B cell (primary cell): ENCODE data around the gene SLC23A2. TPM values are rescaled to one million over a fixed set of nuclear protein-coding genes. Genes with fewer than 3 reads are reported as not detected.

Experiments
- ATAC-seq: fragments of 200-7000 bp; cut with Tn5 transposase; one replicate; pipeline ENCODE4 v1.10.0; 2021; ENCODE audit warnings: low read depth, mild to moderate bottlenecking, moderate number of reproducible peaks, moderate library complexity
- CTCF ChIA-PET: fragments of 350-600 bp; sonication (Branson Sonifier 250); formaldehyde crosslinking; loops from one replicate; lab custom pipeline; 2021; ENCODE audit warnings: antibody characterized with exemption, inconsistent platforms; lab: Charles Lee
- POLR2A ChIA-PET: fragments of 350-600 bp; sonication (Branson Sonifier 250); formaldehyde crosslinking; loops from one replicate; lab custom pipeline; 2021; ENCODE audit warnings: antibody characterized with exemption; lab: Charles Lee
- DNase-seq: peaks from one replicate; pipeline ENCODE4 v3.0.0; 2013
- H2AFZ ChIP-seq: 2 replicates; pipeline ENCODE4 v1.6.1; 2012; ENCODE audit warnings: mild to moderate bottlenecking, low read depth, low read length; ENCODE audit not compliant: insufficient read depth, poor library complexity, severe bottlenecking
- H3K27ac ChIP-seq, 2 donors: 1 replicate in 1 of 2; 2 replicates in 1 of 2; pipeline ENCODE4 v1.5.1; 2012 to 2013; ENCODE audit warnings: low read length in 2 of 2, mild to moderate bottlenecking in 2 of 2, moderate library complexity in 1 of 2
- H3K27me3 ChIP-seq, 4 experiments: fragments of 200-600 bp in 1 of 4; sonication (generic) in 1 of 4; replicated peaks in 1 of 4; 1 replicate in 2 of 4; 2 replicates in 2 of 4; pipeline versions ENCODE4 v1.6.1 to v1.7.0; 2013 to 2016; ENCODE audit warnings: low read length in 3 of 4, mild to moderate bottlenecking in 2 of 4, mixed read lengths in 1 of 4, moderate library complexity in 1 of 4; ENCODE audit not compliant: insufficient read depth in 4 of 4, control insufficient read depth in 3 of 4; ENCODE audit errors: control extremely low read depth in 1 of 4
- H3K36me3 ChIP-seq, 2 experiments: replicated peaks in 1 of 2; 1 replicate in 1 of 2; 2 replicates in 1 of 2; pipeline versions ENCODE4 v1.6.1 to v1.7.1; 2013; ENCODE audit warnings: low read length in 1 of 2; ENCODE audit not compliant: insufficient read depth in 2 of 2, control insufficient read depth in 1 of 2; ENCODE audit errors: control extremely low read depth in 1 of 2, extremely low read depth in 1 of 2
- H3K4me1 ChIP-seq, 2 donors: fragments of 200-600 bp in 1 of 2; sonication (generic) in 1 of 2; 1 replicate in 1 of 2; 2 replicates in 1 of 2; pipeline versions ENCODE4 v1.5.1 to v1.6.1; 2013 to 2017; ENCODE audit warnings: low read length in 2 of 2; ENCODE audit not compliant: control insufficient read depth in 2 of 2, insufficient read depth in 2 of 2
- H3K4me2 ChIP-seq: replicated peaks from 2 replicates; pipeline ENCODE3; 2012; ENCODE audit warnings: mild to moderate bottlenecking, low read depth, low read length; ENCODE audit not compliant: poor library complexity, severe bottlenecking
- H3K4me3 ChIP-seq, 5 experiments: fragments of 200-600 bp in 1 of 5; sonication (generic) in 1 of 5; 1 replicate in 3 of 5; 2 replicates in 2 of 5; pipeline versions ENCODE4 v1.5.1 to v1.7.0; 2011 to 2016; ENCODE audit warnings: low read length in 4 of 5, mild to moderate bottlenecking in 4 of 5, low read depth in 2 of 5, control low read depth in 1 of 5, moderate library complexity in 1 of 5; ENCODE audit not compliant: insufficient read depth in 1 of 5; ENCODE audit errors: control extremely low read depth in 1 of 5, extremely low read depth in 1 of 5
- H3K79me2 ChIP-seq: fragments of 200-600 bp; sonication (generic); one replicate; pipeline ENCODE4 v1.6.0; 2016; ENCODE audit warnings: low read length; ENCODE audit not compliant: control insufficient read depth, insufficient read depth
- H3K9ac ChIP-seq: fragments of 200-600 bp; sonication (generic); 2 replicates; pipeline ENCODE4 v1.6.1; 2017; ENCODE audit warnings: mild to moderate bottlenecking, low read length, moderate library complexity
- H3K9me3 ChIP-seq, 3 donors: one replicate each; pipeline versions ENCODE4 v1.6.1 to v1.7.1; 2013; ENCODE audit warnings: low read length in 2 of 3; ENCODE audit not compliant: control insufficient read depth in 2 of 3, insufficient read depth in 1 of 3; ENCODE audit errors: control extremely low read depth in 1 of 3
- H4K20me1 ChIP-seq: 2 replicates; pipeline ENCODE4 v1.6.0; 2012; ENCODE audit warnings: mild to moderate bottlenecking, low read length; ENCODE audit not compliant: insufficient read depth, control insufficient read depth, poor library complexity, severe bottlenecking
- H3K27ac Mint-ChIP-seq: one replicate; pipeline ENCODE4 v1.8.0; 2021; ENCODE audit warnings: mixed read lengths
- H3K27me3 Mint-ChIP-seq: one replicate; pipeline ENCODE4 v1.8.0; 2021; ENCODE audit warnings: mixed read lengths
- H3K4me1 Mint-ChIP-seq: one replicate; pipeline ENCODE4 v1.8.0; 2021; ENCODE audit warnings: mixed read lengths
- H3K4me3 Mint-ChIP-seq: one replicate; pipeline ENCODE4 v1.8.0; 2021; ENCODE audit warnings: mixed read lengths
- H3K9me3 Mint-ChIP-seq: one replicate; pipeline ENCODE4 v1.8.0; 2022; ENCODE audit warnings: mixed read lengths; ENCODE audit not compliant: insufficient read depth
- EZH2 ChIP-seq: IDR thresholded peaks from 2 replicates; pipeline ENCODE4 v1.6.1; 2012; ENCODE audit warnings: borderline replicate concordance, low read depth, mild to moderate bottlenecking, moderate library complexity, low read length; ENCODE audit not compliant: insufficient read depth, poor library complexity, severe bottlenecking
- WGBS: methylation state at CpG from one replicate; pipeline ENCODE4 v1.1.5; 2013; ENCODE audit warnings: missing lambda C conversion rate; ENCODE audit not compliant: insufficient coverage; 5-methylcytosine and 5-hydroxymethylcytosine counted together
- intact Hi-C: fragments of 100-400 bp; cut with micrococcal nuclease; formaldehyde crosslinking; loops from one replicate; pipeline ENCODE4 v1.10.0; 2022
- polyA plus RNA-seq: library from polyadenylated mRNA; depleted of rRNA; stranded (reverse); fragments of >200 nt; gene quantifications from 2 replicates; pipeline ENCODE4 v1.2.3, GENCODE V29; 2012
- total RNA-seq, 2 donors: library from RNA; stranded (reverse); fragments of 120-200 nt in 1 of 2; gene quantifications; 1 replicate in 1 of 2; 2 replicates in 1 of 2; pipeline versions ENCODE4 v1.2.3 to v1.2.4, GENCODE V29; 2013 to 2022
- TF ChIP-seq, protein P1 (sequence below): fragments of 200-600 bp; IDR thresholded peaks from one replicate; pipeline ENCODE4 v1.8.0; 2022; ENCODE audit warnings: antibody characterized with exemption, mild to moderate bottlenecking

SLC23A2 gene
- total and polyA plus RNA-seq, 2 donors (not counting 1 experiment from before 2014, with no cell fraction given), result 23.6 to 70.7 TPM

DNA sequence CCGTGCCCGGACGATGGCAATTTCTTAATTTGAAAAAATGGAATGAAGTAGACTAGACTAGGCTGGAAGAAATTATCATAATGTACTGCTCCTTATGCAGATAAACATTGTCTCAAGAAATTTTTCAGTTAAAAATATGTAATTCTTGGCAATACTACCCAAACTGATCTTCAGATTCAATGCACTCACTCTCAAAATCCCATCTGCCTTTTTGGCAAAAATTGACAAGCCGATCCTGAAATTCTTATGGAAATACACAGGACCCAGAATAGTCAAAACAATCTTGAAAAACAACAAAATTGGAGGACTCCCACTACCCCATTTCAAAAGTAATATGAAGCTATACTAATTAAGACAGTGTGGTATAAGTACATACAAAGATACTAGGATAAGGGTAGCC is 19.0 kb downstream of the SLC23A2 start:
- TF ChIP-seq EZH2, result no peak
- TF ChIP-seq, protein P1, sequence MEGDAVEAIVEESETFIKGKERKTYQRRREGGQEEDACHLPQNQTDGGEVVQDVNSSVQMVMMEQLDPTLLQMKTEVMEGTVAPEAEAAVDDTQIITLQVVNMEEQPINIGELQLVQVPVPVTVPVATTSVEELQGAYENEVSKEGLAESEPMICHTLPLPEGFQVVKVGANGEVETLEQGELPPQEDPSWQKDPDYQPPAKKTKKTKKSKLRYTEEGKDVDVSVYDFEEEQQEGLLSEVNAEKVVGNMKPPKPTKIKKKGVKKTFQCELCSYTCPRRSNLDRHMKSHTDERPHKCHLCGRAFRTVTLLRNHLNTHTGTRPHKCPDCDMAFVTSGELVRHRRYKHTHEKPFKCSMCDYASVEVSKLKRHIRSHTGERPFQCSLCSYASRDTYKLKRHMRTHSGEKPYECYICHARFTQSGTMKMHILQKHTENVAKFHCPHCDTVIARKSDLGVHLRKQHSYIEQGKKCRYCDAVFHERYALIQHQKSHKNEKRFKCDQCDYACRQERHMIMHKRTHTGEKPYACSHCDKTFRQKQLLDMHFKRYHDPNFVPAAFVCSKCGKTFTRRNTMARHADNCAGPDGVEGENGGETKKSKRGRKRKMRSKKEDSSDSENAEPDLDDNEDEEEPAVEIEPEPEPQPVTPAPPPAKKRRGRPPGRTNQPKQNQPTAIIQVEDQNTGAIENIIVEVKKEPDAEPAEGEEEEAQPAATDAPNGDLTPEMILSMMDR, result no peak
- CTCF ChIA-PET, result interaction anchor here (1.2 kb wide), 1 partner anchor 168 kb away, joined by 3 read pairs; no protein-coding TSS in a partner anchor
- POLR2A ChIA-PET, result no interaction called here
- Histone ChIP-seq H3K27ac (no peak overlapping the region), H3K9me3 (no peaks in the 10 kb centered on the region), H3K4me1 (peaks cover 35 to 37% of the 10 kb centered on the region in 2 donors), H2AFZ (no peak overlapping the region), H3K79me2 (peaks cover 98% of the 10 kb centered on the region), H3K9ac (no peak overlapping the region), H3K4me2 (no peak overlapping the region), H4K20me1 (peaks cover 6% of the 10 kb centered on the region), H3K27me3 (no peaks in the 10 kb centered on the region), H3K36me3 (no peaks in the 10 kb centered on the region), H3K4me3 (no peak overlapping the region)
- ATAC-seq (no peak), DNase-seq (no peak)
- Mint-ChIP-seq H3K9me3 (no peaks in the 10 kb centered on the region), H3K27me3 (no peaks in the 10 kb centered on the region), H3K4me3 (no peak overlapping the region), H3K27ac (peak overlapping the region; percentile 63), H3K4me1 (peaks cover 72% of the 10 kb centered on the region)
- intact Hi-C loops, result no loop called here
- WGBS, result 100% methylated on average over 1 of the region's 4 CpGs

DNA sequence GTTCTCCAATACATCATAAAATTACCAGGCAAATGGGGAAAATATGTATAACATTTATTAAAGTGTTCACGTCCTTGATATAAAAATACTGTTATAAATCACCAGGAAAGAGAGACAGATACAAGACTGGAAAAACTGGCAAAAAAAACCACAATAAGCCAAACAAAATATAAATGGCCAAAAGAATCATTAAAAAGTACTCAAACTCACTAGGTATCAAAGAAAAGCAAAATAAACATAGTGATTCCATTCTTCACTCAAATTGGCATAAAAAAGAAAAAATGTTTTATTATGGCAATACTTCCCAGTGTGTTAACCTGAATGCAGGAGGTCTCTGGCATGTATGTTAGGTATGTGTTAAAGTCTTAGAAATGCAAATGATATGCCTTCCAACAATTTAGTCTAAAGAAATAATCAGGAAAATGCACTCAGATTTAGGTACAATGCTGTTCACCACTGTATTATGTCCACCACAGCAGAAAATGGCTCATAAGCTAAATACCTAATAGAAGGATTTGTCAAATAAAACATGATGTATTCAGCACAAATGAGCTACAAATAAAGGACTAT is 21.4 kb downstream of the SLC23A2 start:
- Mint-ChIP-seq H3K9me3 (no peaks in the 10 kb centered on the region), H3K27ac (peak overlapping the region; percentile 75), H3K4me1 (peaks cover 59% of the 10 kb centered on the region), H3K27me3 (no peaks in the 10 kb centered on the region), H3K4me3 (no peak overlapping the region)
- TF ChIP-seq, protein P1, result no peak
- no peak for TF ChIP-seq EZH2
- peaks cover 6% of the 10 kb centered on the region for H4K20me1 ChIP-seq
- H3K4me2 ChIP-seq, result no peak overlapping the region
- no peaks in the 10 kb centered on the region for H3K36me3 ChIP-seq
- ChIA-PET CTCF (interaction anchor here (0.7 to 2.6 kb wide), 3 partner anchors 16 to 121 kb away, joined by 3 to 8 read pairs (median 6); no protein-coding TSS in a partner anchor), POLR2A (no interaction called here)
- intact Hi-C loops, result no loop called here
- H3K4me3 ChIP-seq, result no peak overlapping the region
- H3K79me2 ChIP-seq, result peaks cover 98% of the 10 kb centered on the region
- no peak overlapping the region for H3K9ac ChIP-seq
- H3K27ac ChIP-seq, result no peak overlapping the region
- WGBS, result no CpG with 5 or more reads among the region's 1 CpG
- H3K4me1 ChIP-seq, result peaks cover 12 to 20% of the 10 kb centered on the region in 2 donors
- no peak overlapping the region for H2AFZ ChIP-seq
- H3K9me3 ChIP-seq, result no peaks in the 10 kb centered on the region
- ATAC-seq (no peak), DNase-seq (no peak)
- no peaks in the 10 kb centered on the region for H3K27me3 ChIP-seq
